SJCRH30 (cell line): ENCODE data around the gene SLC29A2. TPM values are rescaled to one million over a fixed set of nuclear protein-coding genes. Genes with fewer than 3 reads are reported as not detected.
"Not testable (repeated sequence)": the region's sequence is repeated elsewhere in the genome, so short reads cannot be mapped to it uniquely, and the experiment has no call there.

ENCODE experiments used
- DNase-seq, 2 experiments: peaks; one replicate each; pipeline ENCODE4 v3.0.0-alpha.2; 2015 to 2020
- H3K27ac ChIP-seq: fragments of 250-450 bp; sonication (Bioruptor Pico); 2 replicates; pipeline ENCODE4 v1.5.1; 2020; ENCODE audit warnings: mild to moderate bottlenecking, moderate library complexity
- H3K27me3 ChIP-seq: fragments of 250-450 bp; sonication (Bioruptor Pico); 2 replicates; pipeline ENCODE4 v1.5.1; 2020; ENCODE audit warnings: mild to moderate bottlenecking, moderate library complexity
- H3K36me3 ChIP-seq: fragments of 250-450 bp; sonication (Bioruptor Pico); 2 replicates; pipeline ENCODE4 v1.5.1; 2020; ENCODE audit warnings: mild to moderate bottlenecking, moderate library complexity
- H3K4me1 ChIP-seq: fragments of 250-450 bp; sonication (Bioruptor Pico); 2 replicates; pipeline ENCODE4 v1.5.1; 2020; ENCODE audit warnings: mild to moderate bottlenecking, moderate library complexity
- H3K4me3 ChIP-seq: fragments of 250-450 bp; sonication (Bioruptor Pico); 2 replicates; pipeline ENCODE4 v1.5.1; 2020; ENCODE audit warnings: mild to moderate bottlenecking, moderate library complexity
- H3K9me3 ChIP-seq: fragments of 250-450 bp; sonication (Bioruptor Pico); replicated peaks from 2 replicates; pipeline ENCODE4 v1.5.1; 2020; ENCODE audit warnings: mild to moderate bottlenecking, moderate library complexity
- total RNA-seq: library from RNA; depleted of rRNA; stranded (reverse); fragments of >200 nt; shearing (Covaris generic); gene quantifications from 2 replicates; pipeline ENCODE4 v1.2.3, GENCODE V29; 2014

Gene SLC29A2
- total RNA-seq, 1 experiment from 2014 or later = 2.6 TPM

DNA sequence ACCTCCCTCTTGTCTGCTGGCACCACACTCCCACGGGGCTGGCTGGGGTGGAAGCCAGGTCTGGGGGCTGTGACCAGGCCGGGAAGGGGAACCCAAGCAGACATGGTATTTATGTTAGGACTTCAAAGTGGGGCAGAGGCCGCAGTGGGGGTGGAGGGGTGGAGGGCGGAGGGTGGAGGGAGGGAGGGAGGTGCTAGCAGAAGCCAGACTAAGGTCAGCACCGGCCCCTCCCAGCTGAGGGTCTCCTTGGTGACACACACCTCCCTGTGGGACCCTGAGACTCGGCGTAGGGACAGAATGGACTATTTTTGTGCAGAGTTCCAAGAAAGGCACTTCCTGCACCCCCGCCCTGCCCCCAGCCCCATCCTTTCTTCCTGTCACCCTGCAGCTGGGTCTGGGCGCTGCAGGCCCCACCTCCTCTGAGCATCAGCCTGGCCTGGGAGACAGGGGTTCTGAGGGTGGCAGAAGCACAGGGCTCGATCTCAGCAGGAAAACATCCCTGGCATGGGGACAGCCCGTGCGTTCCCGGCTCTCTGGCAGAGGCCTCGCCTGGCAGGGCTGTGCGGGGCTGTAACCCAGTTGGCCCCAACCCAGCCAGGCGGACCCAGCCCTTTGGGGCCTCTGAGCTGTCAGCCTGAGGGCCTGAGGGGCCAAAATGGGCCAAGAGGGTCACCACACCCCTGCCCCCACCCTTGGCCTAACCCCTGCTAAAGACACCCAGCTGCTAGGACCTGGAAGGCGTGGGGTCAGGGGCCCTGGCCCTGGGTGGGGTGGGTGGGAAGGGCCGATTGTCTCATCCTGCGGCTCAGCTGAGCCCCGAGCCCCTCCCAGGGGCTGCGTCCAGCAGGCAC is 45.1 kb downstream of the SLC29A2 start:
- Histone ChIP-seq H3K4me1 (peaks cover 7% of the 10 kb centered on the region; the same call in 1 of the 2 replicates), H3K4me3 (no peak overlapping the region), H3K36me3 (no peaks in the 10 kb centered on the region), H3K27me3 (no peaks in the 10 kb centered on the region), H3K27ac (no peak overlapping the region; the same call in 1 of the 2 replicates), H3K9me3 (no peaks in the 10 kb centered on the region)
- no peak for DNase-seq

DNA sequence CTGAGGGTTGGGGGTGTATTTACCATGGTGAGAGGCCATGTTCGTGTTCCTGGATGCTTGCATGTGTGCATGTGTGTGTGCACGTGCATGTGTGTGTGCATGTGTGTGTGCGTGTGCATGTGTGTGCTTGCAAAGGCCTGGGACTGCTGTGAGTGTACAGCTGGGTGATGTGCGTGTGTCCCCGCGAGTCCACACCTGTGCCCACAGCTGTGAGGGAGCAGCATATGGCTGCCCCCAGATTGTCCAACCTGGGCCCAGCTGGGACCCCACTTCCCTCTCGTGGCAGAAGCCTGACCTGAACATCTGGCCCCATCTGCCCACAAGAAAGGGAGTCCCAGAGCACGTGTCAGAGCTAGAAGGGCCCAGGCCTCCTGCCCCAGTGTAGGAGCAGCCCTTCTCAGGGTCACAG is 46.3 kb downstream of the SLC29A2 start:
- Histone ChIP-seq H3K27ac (no peak overlapping the region), H3K4me1 (peaks cover 7% of the 10 kb centered on the region; the same call in 1 of the 2 replicates)

DNA sequence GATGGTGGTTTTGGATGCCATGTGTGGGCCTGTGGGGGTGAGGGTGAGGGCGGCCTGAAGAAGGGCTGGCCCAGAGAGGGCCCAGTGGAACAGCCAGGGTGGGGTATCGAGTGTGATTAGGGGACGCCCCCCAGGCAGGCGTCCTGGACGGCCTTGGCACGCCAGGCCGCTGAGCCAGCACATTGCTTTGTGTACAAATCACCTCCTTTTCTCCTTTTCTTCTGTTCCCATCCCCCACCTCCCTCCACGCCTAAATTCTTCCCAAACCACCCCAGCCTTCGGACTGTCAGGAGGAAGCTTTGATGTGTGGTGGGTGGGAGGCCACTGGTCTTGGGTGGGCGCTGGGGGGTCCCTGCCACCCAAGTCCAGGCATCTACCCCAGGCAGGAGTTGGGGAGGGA is 46.9 kb downstream of the SLC29A2 start:
- Histone ChIP-seq H3K9me3 (no peaks in the 10 kb centered on the region), H3K27ac (no peak overlapping the region), H3K4me1 (peaks cover 7% of the 10 kb centered on the region; the same call in 1 of the 2 replicates), H3K4me3 (no peak overlapping the region), H3K36me3 (no peaks in the 10 kb centered on the region), H3K27me3 (no peaks in the 10 kb centered on the region)
- no peak for DNase-seq

More for the DNA sequence above, 46.3 kb downstream of the SLC29A2 start:
- no peak for DNase-seq
- Histone ChIP-seq H3K4me3 (no peak overlapping the region), H3K36me3 (no peaks in the 10 kb centered on the region), H3K27me3 (no peaks in the 10 kb centered on the region), H3K9me3 (no peaks in the 10 kb centered on the region)

DNA sequence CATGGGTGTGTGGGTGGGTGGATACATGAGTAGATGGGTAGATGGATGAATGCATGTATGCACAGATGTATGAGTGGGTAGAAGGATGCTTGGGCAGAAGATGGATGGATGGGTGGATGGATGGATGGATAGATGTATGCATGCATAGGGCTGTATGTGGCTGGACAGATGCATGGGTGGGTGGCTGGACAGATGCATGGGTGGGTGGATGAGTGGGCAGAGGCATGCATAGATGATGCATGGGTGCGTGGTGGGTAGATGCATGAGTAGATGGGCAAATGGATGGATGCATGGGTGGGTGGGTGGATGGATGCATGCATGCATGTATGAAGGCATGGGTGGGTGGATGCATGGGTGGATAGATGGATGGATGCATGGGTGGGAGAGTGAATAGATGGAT is 47.9 kb downstream of the SLC29A2 start:
- no peak for DNase-seq
- no peaks in the 10 kb centered on the region for H3K9me3 ChIP-seq
- H3K36me3 ChIP-seq = no peaks in the 10 kb centered on the region
- H3K27me3 ChIP-seq = no peaks in the 10 kb centered on the region
- H3K27ac ChIP-seq = no peak overlapping the region
- peaks cover 8% of the 10 kb centered on the region; the same call in 1 of the 2 replicates for H3K4me1 ChIP-seq
- H3K4me3 ChIP-seq = no peak overlapping the region

DNA sequence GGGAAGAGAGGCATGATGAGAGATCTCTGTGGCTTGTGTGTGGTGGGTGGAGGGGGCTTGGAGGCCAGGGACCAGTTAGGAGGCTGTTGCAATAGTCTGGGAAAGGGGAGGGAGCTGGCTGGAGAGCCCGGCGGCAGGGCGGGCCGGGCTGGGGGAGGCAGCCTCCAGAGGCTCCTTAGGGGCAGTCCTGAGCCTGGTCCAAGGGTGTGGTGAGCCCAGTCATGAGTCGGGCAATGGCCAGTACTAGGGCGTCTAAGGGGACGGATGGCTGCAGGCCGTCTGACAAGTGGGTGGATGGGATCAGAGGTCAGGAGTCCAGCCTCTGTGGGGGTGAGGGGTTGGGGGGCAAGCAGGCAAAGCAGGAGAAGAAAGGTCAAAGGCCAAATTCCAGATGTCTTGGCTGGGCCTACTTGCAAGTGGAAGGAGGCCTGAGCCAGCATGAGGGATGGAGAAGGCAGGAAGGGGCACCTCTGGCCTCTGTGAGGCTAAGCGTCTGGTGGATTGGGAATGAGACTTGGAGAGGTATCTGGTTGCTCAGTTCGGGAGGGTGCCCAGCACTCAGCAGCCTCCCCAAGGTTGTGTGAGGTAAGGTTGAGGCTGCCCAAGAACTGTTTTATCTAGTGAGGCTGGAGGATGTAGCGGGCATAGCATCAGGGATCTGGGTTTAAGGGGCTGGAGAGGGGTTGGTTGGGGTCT is 48.7 kb downstream of the SLC29A2 start:
- Histone ChIP-seq H3K4me3 (no peak overlapping the region), H3K4me1 (peaks cover 15% of the 10 kb centered on the region), H3K9me3 (no peaks in the 10 kb centered on the region), H3K27me3 (no peaks in the 10 kb centered on the region), H3K27ac (no peak overlapping the region), H3K36me3 (no peaks in the 10 kb centered on the region)
- no peak for DNase-seq

DNA sequence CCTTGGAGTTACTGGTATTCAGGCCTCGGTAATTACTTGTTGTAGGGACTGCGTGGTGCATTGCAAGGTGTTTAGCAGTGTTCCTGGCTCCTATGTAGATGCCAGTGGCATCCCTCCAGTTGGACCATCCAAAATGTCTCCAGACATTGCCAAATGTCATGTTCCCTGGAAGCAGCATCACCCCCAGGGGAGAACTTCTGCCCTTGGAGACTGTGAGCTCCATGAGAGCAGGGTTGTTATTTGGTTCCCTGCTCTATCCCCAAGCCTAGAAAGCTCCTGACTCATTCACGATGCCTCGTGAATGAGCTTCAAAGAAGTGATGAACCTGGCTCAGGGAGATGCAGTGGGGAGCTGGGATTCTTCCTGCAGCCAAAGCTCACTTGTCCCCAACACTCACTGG is 50.0 kb downstream of the SLC29A2 start:
- H3K36me3 ChIP-seq = no peaks in the 10 kb centered on the region
- DNase-seq = no peak
- no peaks in the 10 kb centered on the region for H3K9me3 ChIP-seq
- no peaks in the 10 kb centered on the region for H3K27me3 ChIP-seq
- no peak overlapping the region for H3K27ac ChIP-seq
- peaks cover 13% of the 10 kb centered on the region for H3K4me1 ChIP-seq
- no peak overlapping the region for H3K4me3 ChIP-seq

DNA sequence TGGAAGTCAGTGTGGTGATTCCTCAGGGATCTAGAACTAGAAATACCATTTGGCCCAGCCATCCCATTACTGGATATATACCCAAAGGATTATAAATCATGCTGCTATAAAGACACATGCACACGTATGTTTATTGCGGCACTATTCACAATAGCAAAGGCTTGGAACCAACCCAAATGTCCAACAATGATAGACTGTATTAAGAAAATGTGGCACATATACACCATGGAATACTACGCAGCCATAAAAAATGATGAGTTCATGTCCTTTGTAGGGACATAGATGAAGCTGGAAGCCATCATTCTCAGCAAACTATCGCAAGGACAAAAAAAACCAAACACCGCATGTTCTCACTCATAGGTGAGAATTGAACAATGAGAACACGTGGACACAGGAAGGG is 50.8 kb downstream of the SLC29A2 start:
- not testable (repeated sequence) for H3K36me3 ChIP-seq, H3K9me3 ChIP-seq, H3K4me3 ChIP-seq, DNase-seq, H3K27me3 ChIP-seq, H3K27ac ChIP-seq
- H3K4me1 ChIP-seq = peaks cover 11% of the 10 kb centered on the region

DNA sequence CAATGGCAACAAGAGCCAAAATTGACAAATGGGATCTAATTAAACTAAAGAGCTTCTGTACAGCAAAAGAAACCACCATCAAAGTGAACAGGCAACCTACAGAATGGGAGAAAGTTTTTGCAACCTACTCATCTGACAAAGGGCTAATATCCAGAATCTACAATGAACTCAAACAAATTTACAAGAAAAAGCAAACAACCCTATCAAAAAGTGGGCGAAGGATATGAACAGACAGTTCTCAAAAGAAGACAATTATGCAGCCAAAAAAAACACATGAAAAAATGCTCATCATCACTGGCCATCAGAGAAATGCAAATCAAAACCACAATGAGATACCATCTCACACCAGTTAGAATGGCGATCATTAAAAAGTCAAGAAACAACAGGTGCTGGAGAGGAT is 51.3 kb downstream of the SLC29A2 start:
- H3K4me1 ChIP-seq = peaks cover 11% of the 10 kb centered on the region
- not testable (repeated sequence) for H3K9me3 ChIP-seq, H3K27ac ChIP-seq, H3K4me3 ChIP-seq, DNase-seq, H3K27me3 ChIP-seq, H3K36me3 ChIP-seq

DNA sequence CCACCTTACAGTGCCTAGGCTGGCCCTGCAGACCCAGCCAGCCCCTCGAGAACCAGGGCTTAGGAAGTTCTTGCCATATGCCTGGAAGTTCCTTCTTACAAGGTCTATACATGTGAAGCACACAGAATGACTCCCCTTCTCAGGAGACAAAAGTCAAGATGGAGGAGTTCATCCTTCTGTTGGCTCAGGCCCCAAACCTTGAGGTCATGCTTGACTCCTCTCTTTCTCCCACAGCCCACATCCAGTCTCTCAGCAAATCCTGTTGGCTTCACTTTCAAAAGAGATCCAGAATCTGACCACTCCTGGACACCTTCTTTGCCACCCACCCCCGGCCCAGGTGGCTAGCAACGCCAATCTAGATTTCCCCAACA is 53.0 kb downstream of the SLC29A2 start:
- DNase-seq = no peak
- Histone ChIP-seq H3K4me3 (no peak overlapping the region), H3K4me1 (peaks cover 11% of the 10 kb centered on the region), H3K27ac (no peak overlapping the region; the same call in 1 of the 2 replicates), H3K36me3 (no peaks in the 10 kb centered on the region), H3K9me3 (no peaks in the 10 kb centered on the region), H3K27me3 (no peaks in the 10 kb centered on the region; the same call in 1 of the 2 replicates)

DNA sequence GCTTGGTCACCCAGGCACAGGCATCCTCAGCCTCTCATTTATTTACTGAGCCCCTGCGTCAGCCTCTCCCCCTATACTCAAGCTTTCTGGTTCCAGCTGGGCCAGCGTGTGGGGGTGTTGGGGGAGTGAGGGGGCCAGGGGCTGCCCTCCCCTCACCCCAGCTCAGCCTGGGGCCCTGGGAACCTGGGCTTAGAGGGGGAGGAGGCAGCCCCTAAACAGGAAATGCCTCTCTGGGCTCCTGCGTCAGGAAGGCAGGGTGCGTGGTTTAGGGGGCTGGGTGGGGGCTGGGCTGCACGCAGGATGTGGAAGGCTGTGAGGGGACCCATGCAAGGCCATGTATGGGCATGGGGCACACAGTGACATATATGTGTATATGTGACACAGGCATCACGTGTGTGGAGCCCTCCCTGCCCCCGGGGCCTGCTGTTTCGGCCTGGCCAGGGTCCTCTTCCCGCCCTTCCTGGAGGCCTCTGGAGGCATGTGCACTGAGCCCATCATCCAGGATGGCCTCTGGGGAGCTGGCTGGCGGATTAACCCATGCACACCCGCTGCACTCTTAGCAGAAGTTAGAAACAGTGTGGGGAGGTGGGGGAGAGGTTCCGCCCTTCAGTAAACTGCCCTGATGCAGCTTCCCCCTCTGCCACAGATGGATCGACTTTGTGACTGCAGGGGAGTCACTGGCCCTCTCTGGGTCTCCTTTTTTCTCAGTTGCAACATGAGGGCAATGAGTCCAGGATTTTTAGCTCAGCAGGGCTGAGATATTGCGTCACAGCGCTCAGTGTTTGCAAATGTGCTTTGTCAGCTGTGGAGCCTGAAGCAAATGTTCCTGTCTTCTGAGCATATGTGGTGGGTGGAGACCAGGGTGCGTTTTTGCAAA is 53.6 kb downstream of the SLC29A2 start:
- Histone ChIP-seq H3K27me3 (no peaks in the 10 kb centered on the region; the same call in 1 of the 2 replicates), H3K4me1 (peaks cover 11% of the 10 kb centered on the region), H3K4me3 (peak overlapping the region; percentile 47), H3K27ac (peak overlapping the region; percentile 56; the same call in 1 of the 2 replicates), H3K9me3 (no peaks in the 10 kb centered on the region), H3K36me3 (no peaks in the 10 kb centered on the region)
- DNase-seq = peak; percentile 60 to 64

DNA sequence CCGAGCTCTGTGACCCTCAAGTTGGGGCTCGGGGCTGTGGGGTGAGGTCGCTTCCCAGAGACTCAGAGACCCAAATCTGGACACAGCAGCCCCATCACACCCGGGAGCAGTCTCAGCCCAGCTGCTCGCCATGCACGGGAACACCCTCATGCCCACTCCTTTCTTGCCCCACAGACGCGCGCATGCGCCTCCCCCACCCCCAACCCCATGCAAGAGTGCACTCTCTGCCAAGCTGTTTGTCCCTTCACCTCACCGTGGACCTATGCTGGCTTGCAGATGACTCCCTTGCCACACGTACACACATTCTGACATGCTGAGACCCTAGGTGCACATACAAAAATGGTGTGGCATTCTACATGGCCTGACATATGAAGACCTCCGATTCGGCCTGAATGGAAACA is 54.2 kb downstream of the SLC29A2 start:
- DNase-seq = peak; percentile 70 to 73
- Histone ChIP-seq H3K4me1 (peaks cover 11% of the 10 kb centered on the region), H3K27ac (peak overlapping the region; percentile 56; the same call in 1 of the 2 replicates), H3K27me3 (no peaks in the 10 kb centered on the region; the same call in 1 of the 2 replicates), H3K9me3 (no peaks in the 10 kb centered on the region), H3K4me3 (peak overlapping the region; percentile 47), H3K36me3 (no peaks in the 10 kb centered on the region)

DNA sequence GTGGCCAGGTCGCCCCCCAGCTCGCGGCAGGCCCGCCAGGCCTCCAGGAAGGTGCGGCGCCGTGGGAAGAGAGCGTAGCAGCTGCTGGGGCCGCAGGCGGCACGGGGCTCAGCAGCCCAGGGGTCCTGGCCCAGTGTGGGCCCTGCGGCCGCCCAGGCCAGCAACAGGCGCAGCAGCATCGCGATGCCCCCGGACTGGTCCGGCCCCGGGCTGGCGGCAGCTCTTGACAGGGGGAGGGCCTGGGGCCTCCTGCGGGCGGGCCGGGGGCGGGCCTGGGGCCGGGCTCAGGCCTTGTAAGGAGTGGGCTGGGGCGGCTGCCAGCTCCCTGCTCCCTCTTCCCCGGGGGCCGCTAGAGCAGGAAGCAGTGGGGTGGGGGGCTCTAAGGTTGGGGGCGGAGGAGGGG is 54.7 kb downstream of the SLC29A2 start, which contains the start of gene CD248:
Gene CD248 (minus strand): TSS at position 196 of the 403 bp plus-strand sequence. CDS start 17 bp downstream, at position 179.
- Histone ChIP-seq H3K27ac (peak within 1 kb of the TSS; percentile 56; the same call in 1 of the 2 replicates), H3K4me1 (peaks cover 11% of the 10 kb centered on the region)

DNA sequence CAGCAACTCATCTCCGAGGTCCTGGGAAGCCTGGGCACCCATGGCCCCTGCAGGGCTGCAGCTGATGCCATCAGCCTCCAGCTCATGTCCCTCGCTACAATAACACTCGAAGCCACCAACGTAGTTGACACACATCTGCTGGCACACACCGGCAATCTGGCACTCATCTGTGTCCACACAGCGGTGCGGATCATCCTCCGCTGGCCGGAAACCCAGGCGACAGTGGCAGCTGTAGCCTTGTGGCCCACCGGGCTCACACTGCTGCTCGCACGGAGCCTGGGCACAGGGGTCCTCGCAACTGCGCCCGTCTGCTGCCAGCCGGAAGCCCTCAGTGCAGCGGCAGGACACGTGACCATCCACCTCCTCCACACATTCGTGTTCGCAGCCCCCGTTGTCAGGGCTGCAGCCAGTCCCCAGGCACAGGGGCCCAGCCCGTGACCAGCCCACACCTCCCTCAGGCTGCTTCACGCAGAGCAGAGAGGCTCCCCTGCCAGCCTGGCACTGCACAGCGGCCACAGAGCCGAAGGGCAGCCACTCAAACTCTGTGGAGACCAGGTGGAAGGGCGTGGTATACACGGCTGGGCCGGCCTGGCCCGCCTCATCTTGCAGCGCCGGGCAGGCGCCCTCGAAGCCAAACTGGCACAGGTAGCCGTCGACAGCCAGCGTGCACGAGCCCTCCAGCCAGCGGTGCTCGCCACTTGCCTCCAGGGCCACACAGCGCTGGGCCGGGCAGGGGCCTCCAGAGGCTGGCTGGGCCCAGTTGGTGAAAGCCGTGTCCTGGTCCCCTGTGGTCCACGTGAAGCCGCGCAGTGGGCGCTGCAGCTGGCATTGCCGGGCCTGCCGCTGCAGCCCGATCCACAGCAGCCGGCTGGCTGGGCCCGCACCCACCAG is 55.4 kb downstream of the SLC29A2 start:
- no peak for DNase-seq
- H3K4me3 ChIP-seq = peak overlapping the region; percentile 47; the same call in 1 of the 2 replicates
- no peak overlapping the region for H3K27ac ChIP-seq
- H3K27me3 ChIP-seq = no peaks in the 10 kb centered on the region; the same call in 1 of the 2 replicates
- H3K36me3 ChIP-seq = no peaks in the 10 kb centered on the region
- H3K9me3 ChIP-seq = no peaks in the 10 kb centered on the region
- H3K4me1 ChIP-seq = peaks cover 11% of the 10 kb centered on the region

More for the DNA sequence above, 54.7 kb downstream of the SLC29A2 start, which contains the start of gene CD248:
- DNase-seq = peak; percentile 69 to 70
- Histone ChIP-seq H3K4me3 (peak within 1 kb of the TSS; percentile 47), H3K36me3 (no peaks in the 10 kb centered on the region), H3K27me3 (no peaks in the 10 kb centered on the region; the same call in 1 of the 2 replicates), H3K9me3 (no peaks in the 10 kb centered on the region)
